Stimulated activated CD4-positive, alpha-beta T cell treated with anti-CD3 and anti-CD28 coated beads, Interleukin-1b, Interleukin-23, amount 100 ng/mL, for 48 hours (primary cell): ENCODE data around the gene PPIF.
A peak's percentile ranks its signal among the peaks of the same experiment; 100 is the strongest.

ENCODE experiments used
- DNase-seq: peaks from one replicate; pipeline ENCODE4 v3.0.0-alpha.2; 2020

The PPIF gene

DNA sequence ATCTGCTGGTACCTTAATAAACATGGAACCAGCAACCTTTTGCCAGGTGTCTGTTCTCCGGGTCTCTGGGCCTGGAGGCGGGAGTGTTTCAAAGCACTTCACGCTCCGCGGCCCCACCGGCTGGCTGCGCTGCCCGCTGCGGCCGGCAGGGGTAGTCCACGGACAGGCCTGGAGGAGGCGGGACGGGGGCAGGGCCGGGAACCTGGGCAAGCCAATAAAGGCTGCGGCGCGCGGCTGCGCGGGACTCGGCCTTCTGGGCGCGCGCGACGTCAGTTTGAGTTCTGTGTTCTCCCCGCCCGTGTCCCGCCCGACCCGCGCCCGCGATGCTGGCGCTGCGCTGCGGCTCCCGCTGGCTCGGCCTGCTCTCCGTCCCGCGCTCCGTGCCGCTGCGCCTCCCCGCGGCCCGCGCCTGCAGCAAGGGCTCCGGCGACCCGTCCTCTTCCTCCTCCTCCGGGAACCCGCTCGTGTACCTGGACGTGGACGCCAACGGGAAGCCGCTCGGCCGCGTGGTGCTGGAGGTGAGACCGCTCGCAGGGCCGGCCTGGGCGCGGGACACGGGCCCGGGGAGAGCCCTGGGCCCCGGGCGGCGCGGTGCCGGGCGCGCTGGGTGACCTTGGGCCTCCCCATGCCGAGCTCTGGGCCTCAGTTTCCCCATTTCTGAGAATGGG lies at the start of gene PPIF:
PPIF (plus strand) TSS at position 244 of the 668 bp plus-strand sequence; CDS start at position 324, 80 bp downstream.
- peak; percentile 93 for DNase-seq

DNA sequence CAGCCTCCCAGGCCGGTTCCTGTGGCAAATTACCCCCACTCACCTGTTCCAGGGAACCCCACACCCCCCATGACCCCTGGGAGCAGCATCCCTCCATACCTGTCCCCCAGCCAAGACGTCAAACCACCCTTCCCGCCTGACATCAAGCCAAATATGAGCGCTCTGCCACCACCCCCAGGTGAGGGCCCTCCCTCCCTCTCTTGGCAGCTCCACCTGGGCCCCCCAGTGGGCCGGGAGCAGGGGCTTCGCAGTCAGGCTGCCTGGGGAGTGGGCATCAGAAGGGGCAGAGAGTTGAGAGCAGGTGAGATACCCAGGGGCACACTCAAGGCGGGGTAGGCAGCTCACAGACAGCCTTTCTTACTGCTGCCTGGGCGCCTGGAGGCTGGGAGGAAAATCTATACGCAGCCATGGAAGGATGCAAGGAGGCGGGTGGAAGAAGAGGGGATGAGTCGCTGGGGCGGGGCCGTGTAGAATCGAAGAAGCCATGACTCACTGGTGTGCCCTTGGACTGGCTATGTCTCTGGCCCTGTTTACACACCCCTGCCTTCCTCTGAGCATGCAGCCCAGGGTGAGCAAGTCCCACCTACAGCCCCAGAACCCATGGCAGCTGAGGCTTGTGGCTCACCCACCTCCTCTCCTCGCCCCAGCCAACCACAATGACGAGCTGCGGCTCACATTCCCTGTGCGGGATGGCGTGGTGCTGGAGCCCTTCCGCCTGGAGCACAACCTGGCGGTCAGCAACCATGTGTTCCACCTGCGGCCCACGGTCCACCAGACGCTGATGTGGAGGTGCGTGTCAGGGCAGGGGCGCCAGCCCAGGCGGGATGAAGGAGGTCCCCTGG lies 48.6 kb upstream of the PPIF start:
- DNase-seq = peak; percentile 56

GRCh38 chr10:79299397-79300241 lies 47.6 kb upstream of the PPIF start:
- no peak for DNase-seq

DNA sequence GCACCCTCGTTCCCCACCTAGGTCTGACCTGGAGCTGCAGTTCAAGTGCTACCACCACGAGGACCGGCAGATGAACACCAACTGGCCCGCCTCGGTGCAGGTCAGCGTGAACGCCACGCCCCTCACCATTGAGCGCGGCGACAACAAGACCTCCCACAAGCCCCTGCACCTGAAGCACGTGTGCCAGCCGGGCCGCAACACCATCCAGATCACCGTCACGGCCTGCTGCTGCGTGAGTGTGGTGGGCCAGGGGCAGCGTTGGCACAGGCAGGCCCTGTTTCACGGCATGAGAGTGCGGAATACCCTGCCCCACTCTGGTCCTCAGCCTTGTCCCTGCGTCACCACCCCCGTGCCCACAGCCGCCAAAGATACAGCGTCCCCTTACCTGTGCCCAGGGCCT lies 46.6 kb upstream of the PPIF start:
- DNase-seq = no peak

GRCh38 chr10:79301754-79302530 lies 45.3 kb upstream of the PPIF start:
- DNase-seq = no peak

DNA sequence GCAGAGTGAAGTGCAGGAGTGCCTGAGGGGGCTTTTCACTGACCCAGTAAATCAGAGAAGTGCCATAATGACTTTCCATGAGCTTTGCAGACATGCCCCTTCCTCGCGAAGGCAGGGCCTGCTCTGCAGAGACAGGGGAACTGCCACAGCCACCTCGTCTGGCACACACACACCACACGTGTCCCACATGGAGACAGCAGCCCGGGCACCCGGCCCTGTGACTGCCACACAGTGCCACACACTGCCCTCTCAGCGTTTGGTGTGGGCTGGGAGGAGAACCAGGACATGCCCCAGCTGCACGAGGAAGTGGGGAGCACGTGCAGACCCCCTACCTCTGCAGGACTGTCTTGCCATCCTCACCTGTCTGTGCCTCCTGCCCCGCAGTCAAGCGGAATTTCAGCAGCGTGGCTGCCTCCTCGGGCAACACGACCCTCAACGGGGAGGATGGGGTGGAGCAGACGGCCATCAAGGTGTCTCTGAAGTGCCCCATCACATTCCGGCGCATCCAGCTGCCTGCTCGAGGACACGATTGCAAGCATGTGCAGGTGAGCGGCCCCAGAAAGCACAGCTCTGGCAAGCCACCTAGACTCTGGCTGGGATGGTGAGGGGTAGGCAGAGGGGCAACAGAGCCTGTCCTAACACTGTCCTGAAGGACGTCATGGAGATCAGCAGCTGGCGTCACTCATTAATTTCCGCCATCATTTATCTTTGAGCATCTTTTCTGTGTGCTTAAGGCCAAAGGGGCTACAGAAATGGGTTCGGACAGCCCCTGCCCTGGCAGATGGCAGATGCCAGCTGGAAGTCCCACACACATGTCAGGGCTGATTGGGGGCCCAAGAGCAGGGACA lies 43.4 kb upstream of the PPIF start:
- DNase-seq = no peak

- DNase-seq = no peak
Measured at GRCh38 chr10:79304479-79305087, 42.7 kb upstream of the PPIF start.

- DNase-seq = no peak
Measured at GRCh38 chr10:79305515-79305914, 41.8 kb upstream of the PPIF start.

- no peak for DNase-seq
Measured at GRCh38 chr10:79305988-79306387, 41.3 kb upstream of the PPIF start.

DNA sequence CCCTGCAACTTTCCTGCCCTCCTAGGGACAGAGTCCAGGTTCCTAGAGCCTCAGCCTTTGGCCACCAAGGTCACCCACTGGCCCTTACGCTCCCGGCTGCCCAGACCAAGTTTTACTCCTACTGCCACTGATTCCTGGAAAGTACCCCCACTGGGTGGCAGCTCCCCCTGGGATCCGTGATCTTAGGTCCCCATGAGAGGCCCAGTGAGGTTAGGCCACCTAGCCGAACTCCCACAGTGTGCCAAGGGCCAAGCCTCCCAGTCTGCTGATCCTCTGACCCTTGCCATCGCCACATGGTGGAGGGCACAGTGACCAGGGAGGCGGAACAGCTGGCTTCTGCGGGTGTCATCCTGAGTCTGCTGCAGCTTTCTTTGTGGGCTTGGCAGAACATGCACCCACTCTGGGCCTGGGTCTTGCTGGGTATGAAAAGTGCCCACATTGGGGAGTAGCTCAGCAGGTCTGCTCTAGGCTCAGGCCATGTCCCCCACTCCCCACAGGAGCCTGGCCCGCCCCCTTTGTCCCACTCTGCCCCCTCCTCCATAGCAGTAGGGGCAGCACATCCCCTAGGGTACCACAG lies 40.5 kb upstream of the PPIF start:
- no peak for DNase-seq

- DNase-seq = no peak
Measured at GRCh38 chr10:79308016-79308415, 39.3 kb upstream of the PPIF start.

DNA sequence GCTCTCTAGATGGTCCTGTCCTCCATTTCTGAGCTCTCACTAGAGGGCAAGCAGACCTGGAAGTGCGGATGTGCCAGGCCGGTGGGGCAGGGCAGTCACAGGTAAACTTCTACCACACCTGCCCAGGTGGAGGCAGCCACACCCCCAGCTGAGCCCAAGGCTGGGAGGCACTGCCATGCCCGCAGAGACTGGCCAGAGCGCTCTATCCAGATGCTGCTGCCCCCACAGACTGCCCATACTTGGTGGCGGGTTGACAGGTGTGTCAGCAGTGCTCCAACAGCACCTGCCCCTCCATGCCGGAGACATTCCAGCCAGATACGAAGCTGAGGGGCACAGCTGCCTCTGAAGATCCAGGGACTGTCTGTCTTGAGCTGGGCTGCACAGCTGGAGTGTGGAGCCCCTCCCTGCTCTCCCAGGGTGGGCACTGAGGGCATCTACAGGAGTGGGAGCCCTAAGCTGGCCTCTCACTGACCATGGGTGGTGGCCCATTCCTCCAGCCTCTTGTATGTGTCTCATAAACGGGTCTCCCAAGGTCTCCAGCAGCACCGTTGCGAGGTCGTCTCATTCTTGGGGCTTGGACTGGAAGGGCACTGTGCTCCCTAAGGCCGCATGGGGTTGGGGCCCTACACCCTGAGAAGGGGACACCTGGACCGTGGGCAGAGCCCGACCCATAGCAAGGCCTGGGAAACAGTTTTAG lies 38.2 kb upstream of the PPIF start:
- no peak for DNase-seq

- DNase-seq = no peak
Measured at GRCh38 chr10:79310200-79310865, 36.9 kb upstream of the PPIF start.

GRCh38 chr10:79310911-79311573 lies 36.2 kb upstream of the PPIF start:
- DNase-seq = no peak

DNA sequence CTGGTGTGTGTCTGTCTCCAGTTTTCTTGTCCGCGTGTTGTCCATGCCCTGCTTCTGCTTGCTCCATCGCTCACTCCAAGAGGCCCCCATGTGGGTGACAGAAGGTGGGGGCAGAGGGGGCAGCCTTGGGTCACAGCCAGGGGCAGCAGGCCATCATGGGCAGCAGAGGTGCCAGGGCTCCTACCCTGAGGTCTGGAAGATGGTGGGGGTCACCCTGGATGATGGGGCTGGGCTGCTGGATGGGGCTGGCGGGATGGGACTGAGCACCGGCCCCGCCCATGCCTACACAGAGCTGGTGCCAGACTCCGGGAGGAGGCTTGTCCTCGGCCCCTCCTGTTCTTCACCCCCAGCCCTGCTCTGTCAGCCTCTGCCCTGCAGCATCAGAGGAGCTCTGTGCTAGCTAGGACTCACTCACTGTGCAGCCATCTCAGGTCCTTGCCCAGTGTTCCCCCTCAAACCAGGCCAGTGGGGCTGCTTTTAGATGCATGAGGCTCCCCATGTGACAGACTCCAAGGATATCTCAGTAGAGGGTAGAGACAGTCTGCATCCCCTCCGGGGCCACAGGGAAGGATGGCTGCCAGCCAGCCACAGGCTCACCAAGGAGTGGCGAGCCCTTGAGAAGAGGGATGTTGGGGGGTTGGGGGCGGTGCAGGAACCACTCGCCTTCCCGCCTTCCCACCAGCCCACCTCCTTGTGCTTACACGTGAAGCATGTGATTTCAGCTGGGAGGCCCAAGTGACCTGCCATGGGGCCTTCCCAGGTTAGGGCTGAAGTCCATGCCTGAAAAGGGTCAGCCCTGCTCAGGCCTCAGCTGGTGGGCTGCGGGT lies 35.5 kb upstream of the PPIF start:
- no peak for DNase-seq

- no peak for DNase-seq
Measured at GRCh38 chr10:79312601-79313187, 34.6 kb upstream of the PPIF start.

DNA sequence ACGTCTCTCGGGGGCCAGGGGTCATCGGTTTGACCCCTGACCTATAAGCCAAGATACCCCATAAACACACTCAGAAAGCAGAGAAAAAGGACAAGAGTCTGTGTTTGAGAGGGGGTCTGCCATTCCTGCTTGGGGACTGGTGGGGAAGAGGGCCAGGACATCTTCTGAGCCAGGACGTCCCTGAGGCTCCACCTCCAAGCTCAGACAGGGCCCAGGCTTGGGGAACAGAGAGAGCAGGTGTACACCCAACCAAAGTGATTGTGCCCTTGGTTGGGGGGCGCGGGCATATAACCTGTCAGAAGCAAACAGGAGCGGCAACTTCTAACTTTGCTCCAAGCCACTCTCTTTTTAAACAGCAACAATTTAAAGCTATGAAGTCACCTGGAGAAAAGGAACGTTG lies 33.9 kb upstream of the PPIF start:
- no peak for DNase-seq
